ENCODE results near the gene PRKCZ. TPM values are rescaled to one million over a fixed set of nuclear protein-coding genes. Genes with fewer than 3 reads are reported as not detected.

Gene PRKCZ
- polyA plus RNA-seq, 1 of the 3 experiments (the other 2 are of a cell fraction): 24.2 TPM

DNA sequence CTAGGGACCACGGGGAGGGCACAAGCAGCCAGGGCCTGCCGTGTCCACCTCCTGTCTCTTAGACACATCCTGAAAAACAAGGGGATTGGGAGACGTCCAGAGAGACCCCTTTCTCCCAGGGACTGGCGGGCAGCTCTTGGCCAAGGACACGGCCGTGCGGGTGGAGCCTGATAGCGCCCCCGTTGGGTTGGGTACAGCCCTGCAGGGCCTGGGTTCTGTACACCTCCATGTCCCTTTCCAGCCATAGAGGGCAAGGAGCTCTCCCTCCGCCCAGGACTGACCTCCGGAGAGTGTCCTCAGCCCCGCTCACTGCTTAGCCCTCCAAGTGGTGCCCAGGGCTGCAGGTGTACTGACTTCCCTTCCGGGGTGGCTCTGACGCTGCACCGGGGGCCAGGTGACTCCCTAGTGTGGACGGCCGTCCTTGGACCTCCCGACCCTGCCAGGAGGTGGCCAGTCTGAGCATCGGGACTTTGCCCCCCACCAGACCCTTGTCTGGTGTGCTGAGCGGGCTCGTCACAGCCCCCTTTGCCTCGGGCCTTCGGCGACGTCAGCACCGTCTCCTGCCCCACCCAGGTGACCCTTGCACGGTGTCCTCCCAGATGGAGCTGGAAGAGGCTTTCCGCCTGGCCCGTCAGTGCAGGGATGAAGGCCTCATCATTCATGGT, 5.8 kb downstream of the PRKCZ start:
- no peak for DNase-seq
- Histone ChIP-seq H3K27me3 (ENCODE audit: insufficient read depth) (no peaks in the 10 kb centered on the region), H3K79me2 (ENCODE audit: insufficient read depth) (no peaks in the 10 kb centered on the region), H3K9ac (no peak overlapping the region), H2AFZ (ENCODE audit: low read depth) (no peak overlapping the region), H3K4me3 (ENCODE audit: low read depth in 2 of 2, low read length in 1 of 2) (no peak overlapping the region), H3K36me3 (replicated peaks in 1 of 2; ENCODE audit: control insufficient read depth in 1 of 2, insufficient read depth in 2 of 2, low read length in 1 of 2) (no peaks in the 10 kb centered on the region), H3F3A (replicated peaks; ENCODE audit: insufficient read depth) (no peaks in the 10 kb centered on the region), H3K9me2 (no peaks in the 10 kb centered on the region), H3K27ac (ENCODE audit: low read depth in 2 of 2, low read length in 1 of 2) (no peak overlapping the region), H3K4me1 (ENCODE audit: control insufficient read depth in 1 of 2, insufficient read depth in 2 of 2, low read depth in 1 of 2, low read length in 1 of 2) (peaks cover 0 to 10% of the 10 kb centered on the region in 2 experiments; a peak in 1 of 4 replicates), H4K20me1 (ENCODE audit: insufficient read depth) (no peaks in the 10 kb centered on the region), H3K9me3 (no peaks in the 10 kb centered on the region), H3K4me2 (no peak overlapping the region)
- TF ChIP-seq, protein P1, sequence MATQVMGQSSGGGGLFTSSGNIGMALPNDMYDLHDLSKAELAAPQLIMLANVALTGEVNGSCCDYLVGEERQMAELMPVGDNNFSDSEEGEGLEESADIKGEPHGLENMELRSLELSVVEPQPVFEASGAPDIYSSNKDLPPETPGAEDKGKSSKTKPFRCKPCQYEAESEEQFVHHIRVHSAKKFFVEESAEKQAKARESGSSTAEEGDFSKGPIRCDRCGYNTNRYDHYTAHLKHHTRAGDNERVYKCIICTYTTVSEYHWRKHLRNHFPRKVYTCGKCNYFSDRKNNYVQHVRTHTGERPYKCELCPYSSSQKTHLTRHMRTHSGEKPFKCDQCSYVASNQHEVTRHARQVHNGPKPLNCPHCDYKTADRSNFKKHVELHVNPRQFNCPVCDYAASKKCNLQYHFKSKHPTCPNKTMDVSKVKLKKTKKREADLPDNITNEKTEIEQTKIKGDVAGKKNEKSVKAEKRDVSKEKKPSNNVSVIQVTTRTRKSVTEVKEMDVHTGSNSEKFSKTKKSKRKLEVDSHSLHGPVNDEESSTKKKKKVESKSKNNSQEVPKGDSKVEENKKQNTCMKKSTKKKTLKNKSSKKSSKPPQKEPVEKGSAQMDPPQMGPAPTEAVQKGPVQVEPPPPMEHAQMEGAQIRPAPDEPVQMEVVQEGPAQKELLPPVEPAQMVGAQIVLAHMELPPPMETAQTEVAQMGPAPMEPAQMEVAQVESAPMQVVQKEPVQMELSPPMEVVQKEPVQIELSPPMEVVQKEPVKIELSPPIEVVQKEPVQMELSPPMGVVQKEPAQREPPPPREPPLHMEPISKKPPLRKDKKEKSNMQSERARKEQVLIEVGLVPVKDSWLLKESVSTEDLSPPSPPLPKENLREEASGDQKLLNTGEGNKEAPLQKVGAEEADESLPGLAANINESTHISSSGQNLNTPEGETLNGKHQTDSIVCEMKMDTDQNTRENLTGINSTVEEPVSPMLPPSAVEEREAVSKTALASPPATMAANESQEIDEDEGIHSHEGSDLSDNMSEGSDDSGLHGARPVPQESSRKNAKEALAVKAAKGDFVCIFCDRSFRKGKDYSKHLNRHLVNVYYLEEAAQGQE (IDR thresholded peaks at IDR 0.05; ENCODE audit: low read depth, low read length): no peak
- TF ChIP-seq, protein P2, sequence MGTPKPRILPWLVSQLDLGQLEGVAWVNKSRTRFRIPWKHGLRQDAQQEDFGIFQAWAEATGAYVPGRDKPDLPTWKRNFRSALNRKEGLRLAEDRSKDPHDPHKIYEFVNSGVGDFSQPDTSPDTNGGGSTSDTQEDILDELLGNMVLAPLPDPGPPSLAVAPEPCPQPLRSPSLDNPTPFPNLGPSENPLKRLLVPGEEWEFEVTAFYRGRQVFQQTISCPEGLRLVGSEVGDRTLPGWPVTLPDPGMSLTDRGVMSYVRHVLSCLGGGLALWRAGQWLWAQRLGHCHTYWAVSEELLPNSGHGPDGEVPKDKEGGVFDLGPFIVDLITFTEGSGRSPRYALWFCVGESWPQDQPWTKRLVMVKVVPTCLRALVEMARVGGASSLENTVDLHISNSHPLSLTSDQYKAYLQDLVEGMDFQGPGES (IDR thresholded peaks at IDR 0.05; ENCODE audit: low read depth, low read length): no peak
- CTCF ChIA-PET: interaction anchor here (0.8 to 2.5 kb wide), 5 partner anchors 9 to 119 kb away, joined by 3 to 9 read pairs (median 7); no protein-coding TSS in a partner anchor
- 100% methylated on average over 4 of the region's 29 CpGs for WGBS (ENCODE audit: low lambda C conversion rate)
- POLR2A ChIA-PET: no interaction called here

DNA sequence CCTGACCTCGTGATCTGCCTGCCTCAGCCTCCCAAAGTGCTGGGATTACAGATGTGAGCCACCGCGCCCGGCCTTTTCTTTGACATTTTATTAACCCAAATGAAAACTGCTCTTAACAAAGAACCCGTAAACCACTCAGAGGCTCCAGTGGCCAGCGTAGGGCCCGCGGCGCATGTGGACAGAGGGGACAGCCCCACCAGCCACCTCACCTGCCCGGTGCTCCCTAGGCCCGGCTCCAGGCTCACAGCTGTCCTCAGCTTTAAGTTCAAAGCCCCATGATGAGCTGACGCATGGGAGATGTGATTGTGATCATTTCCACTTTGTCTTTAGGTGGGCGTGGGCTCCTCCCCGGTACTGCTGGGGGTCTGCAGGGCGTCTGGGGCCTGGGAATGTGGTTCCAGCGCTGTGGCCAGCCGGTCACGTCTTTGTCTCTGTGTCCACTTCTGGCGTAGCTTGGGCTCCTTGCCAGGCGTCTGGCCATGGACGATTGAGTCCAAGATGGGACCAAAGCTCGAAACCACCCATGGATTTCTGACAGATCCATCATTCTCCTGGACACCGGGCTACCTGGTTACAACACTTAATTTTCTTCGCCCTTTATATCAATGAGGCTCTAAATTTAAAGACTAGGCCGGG, 6.9 kb downstream of the PRKCZ start:
- Histone ChIP-seq H3K9me3 (no peaks in the 10 kb centered on the region), H3F3A (replicated peaks; ENCODE audit: insufficient read depth) (no peaks in the 10 kb centered on the region), H3K4me2 (no peak overlapping the region), H3K79me2 (ENCODE audit: insufficient read depth) (no peaks in the 10 kb centered on the region), H4K20me1 (ENCODE audit: insufficient read depth) (no peaks in the 10 kb centered on the region), H3K9ac (no peak overlapping the region), H3K27ac (ENCODE audit: low read depth in 2 of 2, low read length in 1 of 2) (no peak overlapping the region), H2AFZ (ENCODE audit: low read depth) (no peak overlapping the region), H3K9me2 (no peaks in the 10 kb centered on the region), H3K4me1 (ENCODE audit: control insufficient read depth in 1 of 2, insufficient read depth in 2 of 2, low read depth in 1 of 2, low read length in 1 of 2) (no peaks in the 10 kb centered on the region; a peak in 1 of 4 replicates), H3K36me3 (replicated peaks in 1 of 2; ENCODE audit: control insufficient read depth in 1 of 2, insufficient read depth in 2 of 2, low read length in 1 of 2) (no peaks in the 10 kb centered on the region), H3K27me3 (ENCODE audit: insufficient read depth) (no peaks in the 10 kb centered on the region), H3K4me3 (ENCODE audit: low read depth in 2 of 2, low read length in 1 of 2) (no peak overlapping the region)
- ChIA-PET POLR2A (no interaction called here), CTCF (interaction anchor here (2.5 kb wide), 1 partner anchor 97 kb away, joined by 9 read pairs; no protein-coding TSS in a partner anchor)
- no peak for TF ChIP-seq GABPA (IDR thresholded peaks at IDR 0.05; ENCODE audit: low read depth)
- no peak for TF ChIP-seq NFIC (IDR thresholded peaks at IDR 0.05; ENCODE audit: borderline replicate concordance)
- TF ChIP-seq FOXM1 (IDR thresholded peaks at IDR 0.05; ENCODE audit: low read depth): no peak
- TF ChIP-seq, protein P3, sequence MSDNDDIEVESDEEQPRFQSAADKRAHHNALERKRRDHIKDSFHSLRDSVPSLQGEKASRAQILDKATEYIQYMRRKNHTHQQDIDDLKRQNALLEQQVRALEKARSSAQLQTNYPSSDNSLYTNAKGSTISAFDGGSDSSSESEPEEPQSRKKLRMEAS (IDR thresholded peaks at IDR 0.05; ENCODE audit: low read depth): no peak
- no peak for TF ChIP-seq NRF1 (IDR thresholded peaks at IDR 0.05; ENCODE audit: low read depth, low read length)
- no peak for TF ChIP-seq ELF1 (IDR thresholded peaks at IDR 0.05)
- TF ChIP-seq SMC3 (IDR thresholded peaks at IDR 0.05; ENCODE audit: low read depth, low read length): no peak
- no peak for TF ChIP-seq FOXJ3 (CRISPR knock-in tag; IDR thresholded peaks at IDR 0.05)
- TF ChIP-seq, protein P1 (IDR thresholded peaks at IDR 0.05; ENCODE audit: low read depth, low read length): no peak
- TF ChIP-seq TAF1 (IDR thresholded peaks at IDR 0.05; ENCODE audit: borderline replicate concordance, low read depth, low read length): no peak
- no peak for TF ChIP-seq MXI1 (IDR thresholded peaks at IDR 0.05; ENCODE audit: low read depth, low read length)
- TF ChIP-seq GATA2 (CRISPR knock-in tag; IDR thresholded peaks at IDR 0.05): no peak
- no peak for TF ChIP-seq RCOR1 (IDR thresholded peaks at IDR 0.05; ENCODE audit: low read length)
- WGBS (ENCODE audit: low lambda C conversion rate): 95% methylated on average over 19 of the region's 25 CpGs
- DNase-seq: no peak

Data from SK-N-SH (cell line).